AG04450 (cell line): ENCODE measurements around the gene SERPINA6. TPM values are rescaled to one million over a fixed set of nuclear protein-coding genes. Genes with fewer than 3 reads are reported as not detected.

Source experiments
- CTCF ChIA-PET: fragments of 300-600, 350-600 bp; formaldehyde crosslinking; extraction: SDS; loops from one replicate; lab custom pipeline; 2022; ENCODE audit warnings: antibody characterized with exemption, inconsistent platforms; lab: Charles Lee
- POLR2A ChIA-PET: fragments of 350-600 bp; formaldehyde crosslinking; extraction: SDS; loops from one replicate; lab custom pipeline; 2021; ENCODE audit warnings: antibody characterized with exemption, inconsistent platforms; lab: Yijun Ruan, JAX
- DNase-seq: peaks from one replicate; pipeline ENCODE4 v3.0.0-alpha.2; 2011; ENCODE audit warnings: low read depth, low spot score
- H3K27ac ChIP-seq: one replicate; pipeline ENCODE4 v1.5.1; 2012; ENCODE audit warnings: low read depth, low read length, control low read depth
- H3K27me3 ChIP-seq: one replicate; pipeline ENCODE4 v1.6.0; 2012; ENCODE audit warnings: low read length; ENCODE audit not compliant: control insufficient read depth, insufficient read depth
- H3K4me3 ChIP-seq: 2 replicates; pipeline ENCODE4 v1.5.1; 2011; ENCODE audit warnings: mild to moderate bottlenecking, low read depth, low read length, control low read depth
- H3K9me3 ChIP-seq: 2 replicates; pipeline ENCODE4 v1.5.1; 2012; ENCODE audit warnings: low read length; ENCODE audit not compliant: control insufficient read depth, insufficient read depth
- CTCF ChIP-seq: IDR thresholded peaks from 2 replicates; pipeline ENCODE4 v1.5.1; 2011; ENCODE audit warnings: low read depth, low read length, control low read depth, inconsistent platforms
- polyA plus RNA-seq: library from polyadenylated mRNA; depleted of rRNA; stranded (reverse); fragments of >200 nt; gene quantifications from 2 replicates; pipeline ENCODE4 v1.2.3, GENCODE V29; 2011

Gene SERPINA6
- polyA plus RNA-seq, 1 experiment: not detected

DNA sequence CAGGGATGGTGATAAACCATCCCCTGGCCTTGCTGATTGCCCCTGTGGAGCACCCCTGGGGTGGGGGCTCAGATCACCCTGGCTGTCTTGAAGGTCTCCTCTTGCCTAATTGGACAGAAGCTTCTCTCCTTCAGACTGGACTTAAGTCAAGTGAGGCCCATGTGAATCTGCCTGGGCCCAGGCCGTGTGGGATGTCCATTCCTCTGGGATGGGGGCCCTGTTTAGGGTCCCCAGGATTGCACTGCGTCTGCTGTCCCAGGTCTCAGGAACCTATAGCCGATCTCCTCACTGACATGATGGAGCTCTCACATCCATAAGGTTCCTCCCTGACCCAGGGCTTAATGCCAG lies 45.1 kb upstream of the SERPINA6 start:
- ChIA-PET CTCF (no interaction called here), POLR2A (no interaction called here)
- H3K27me3 ChIP-seq: no peaks in the 10 kb centered on the region
- H3K27ac ChIP-seq: no peak overlapping the region
- H3K4me3 ChIP-seq: no peak overlapping the region
- no peak for TF ChIP-seq CTCF
- DNase-seq: no peak
- H3K9me3 ChIP-seq: no peaks in the 10 kb centered on the region

- no peak for DNase-seq
- H3K9me3 ChIP-seq: no peaks in the 10 kb centered on the region
- ChIA-PET CTCF (no interaction called here), POLR2A (no interaction called here)
- no peak for TF ChIP-seq CTCF
- H3K27me3 ChIP-seq: no peaks in the 10 kb centered on the region
- no peak overlapping the region for H3K27ac ChIP-seq
- H3K4me3 ChIP-seq: no peak overlapping the region
These were observed 44.5 kb upstream of the SERPINA6 start for GRCh38 chr14:94367347-94368242.

DNA sequence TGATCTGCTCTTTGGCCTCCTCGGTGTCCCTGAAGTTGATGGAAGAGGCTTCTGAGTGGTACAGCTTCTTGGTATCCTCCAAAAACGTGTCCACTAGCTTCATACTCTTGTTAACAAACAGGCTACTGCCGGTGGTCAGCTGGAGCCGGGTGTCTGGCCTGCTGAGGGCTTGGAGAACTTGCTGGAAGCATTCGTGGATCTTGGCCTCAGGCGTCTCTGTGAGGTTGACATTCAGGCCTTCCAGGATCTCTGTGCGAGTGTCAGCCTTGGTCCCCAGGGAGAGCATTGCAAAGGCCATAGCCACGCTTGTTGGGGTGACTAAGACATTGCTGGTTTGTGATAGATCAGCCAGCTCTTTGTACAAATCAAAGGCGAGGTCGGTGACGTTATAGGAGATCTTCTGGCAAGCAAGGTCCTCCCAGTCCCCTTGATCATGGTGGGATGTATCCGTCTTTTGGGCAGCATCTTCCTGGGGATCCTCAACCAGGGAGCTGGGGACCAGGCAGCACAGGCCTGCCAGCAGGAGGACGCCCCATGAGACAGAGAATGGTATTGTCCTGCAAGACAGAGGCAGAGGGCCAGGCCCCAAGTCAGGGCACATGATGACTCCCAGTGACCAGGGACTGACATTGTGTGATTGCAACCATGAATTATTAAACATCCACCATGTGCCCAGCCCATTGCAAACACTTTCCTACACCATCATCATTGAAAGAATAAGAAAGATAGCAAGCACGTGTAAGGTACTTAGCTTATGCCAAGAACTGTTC lies 43.2 kb upstream of the SERPINA6 start, which contains the start of gene SERPINA2:
Gene SERPINA2, minus strand, starts transcription at position 553 of the 770 bp plus-strand sequence.
- H3K27me3 ChIP-seq: no peaks in the 10 kb centered on the region
- H3K4me3 ChIP-seq: no peak within 1 kb of the TSS
- no peak for TF ChIP-seq CTCF
- CTCF ChIA-PET: no interaction called here
- DNase-seq: no peak
- no peak within 1 kb of the TSS for H3K27ac ChIP-seq
- POLR2A ChIA-PET: no interaction called here
- H3K9me3 ChIP-seq: no peaks in the 10 kb centered on the region

- Histone ChIP-seq H3K27me3 (peaks cover 1% of the 10 kb centered on the region), H3K9me3 (no peaks in the 10 kb centered on the region), H3K27ac (no peak overlapping the region), H3K4me3 (no peak overlapping the region)
- ChIA-PET CTCF (no interaction called here), POLR2A (no interaction called here)
- TF ChIP-seq CTCF: no peak
- no peak for DNase-seq
These were observed 42.5 kb upstream of the SERPINA6 start for GRCh38 chr14:94365624-94366023.

GRCh38 chr14:94364964-94365363 lies 41.8 kb upstream of the SERPINA6 start:
- H3K9me3 ChIP-seq: no peaks in the 10 kb centered on the region
- TF ChIP-seq CTCF: no peak
- H3K4me3 ChIP-seq: no peak overlapping the region
- DNase-seq: no peak
- ChIA-PET POLR2A (no interaction called here), CTCF (no interaction called here)
- peaks cover 2% of the 10 kb centered on the region for H3K27me3 ChIP-seq
- H3K27ac ChIP-seq: no peak overlapping the region
